Measurements from ENCODE around the gene LEP. TPM values are rescaled to one million over a fixed set of nuclear protein-coding genes. Genes with fewer than 3 reads are reported as not detected.

The LEP gene
- total RNA-seq, 1 experiment from 2014 or later: not detected

DNA sequence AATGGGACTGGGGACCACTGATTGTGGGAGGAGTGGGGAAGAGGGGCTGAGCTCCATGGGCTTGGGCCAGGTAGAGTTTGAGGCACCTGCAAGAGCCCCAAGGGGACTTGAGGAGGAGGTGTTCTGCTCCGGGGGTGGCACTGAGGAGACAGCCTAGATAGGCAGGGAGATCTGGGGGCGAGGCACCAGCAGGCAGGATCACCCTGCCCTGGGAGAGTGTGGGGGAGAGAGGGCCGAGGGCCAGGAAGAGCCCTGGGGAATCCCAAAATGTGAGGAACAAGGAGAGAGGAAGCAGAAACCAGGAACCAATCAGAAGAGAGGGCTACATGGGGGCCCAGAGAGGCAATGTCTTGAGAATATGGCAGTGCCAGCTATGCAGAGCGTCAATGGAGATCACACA, 34.6 kb downstream of the LEP start (continued):
- TF ChIP-seq, protein P1, sequence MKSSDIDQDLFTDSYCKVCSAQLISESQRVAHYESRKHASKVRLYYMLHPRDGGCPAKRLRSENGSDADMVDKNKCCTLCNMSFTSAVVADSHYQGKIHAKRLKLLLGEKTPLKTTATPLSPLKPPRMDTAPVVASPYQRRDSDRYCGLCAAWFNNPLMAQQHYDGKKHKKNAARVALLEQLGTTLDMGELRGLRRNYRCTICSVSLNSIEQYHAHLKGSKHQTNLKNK (CRISPR knock-in tag; IDR thresholded peaks at IDR 0.05): no peak
- TF ChIP-seq TP53 (CRISPR knock-in tag; IDR thresholded peaks at IDR 0.05) (no peak), MLX (CRISPR knock-in tag; IDR thresholded peaks at IDR 0.05) (no peak), NFATC4 (CRISPR knock-in tag; IDR thresholded peaks at IDR 0.05) (no peak), RORB (CRISPR knock-in tag; IDR thresholded peaks at IDR 0.05) (no peak)
- TF ChIP-seq, protein P2, sequence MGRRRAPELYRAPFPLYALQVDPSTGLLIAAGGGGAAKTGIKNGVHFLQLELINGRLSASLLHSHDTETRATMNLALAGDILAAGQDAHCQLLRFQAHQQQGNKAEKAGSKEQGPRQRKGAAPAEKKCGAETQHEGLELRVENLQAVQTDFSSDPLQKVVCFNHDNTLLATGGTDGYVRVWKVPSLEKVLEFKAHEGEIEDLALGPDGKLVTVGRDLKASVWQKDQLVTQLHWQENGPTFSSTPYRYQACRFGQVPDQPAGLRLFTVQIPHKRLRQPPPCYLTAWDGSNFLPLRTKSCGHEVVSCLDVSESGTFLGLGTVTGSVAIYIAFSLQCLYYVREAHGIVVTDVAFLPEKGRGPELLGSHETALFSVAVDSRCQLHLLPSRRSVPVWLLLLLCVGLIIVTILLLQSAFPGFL (CRISPR knock-in tag; IDR thresholded peaks at IDR 0.05; ENCODE audit: borderline replicate concordance): no peak

- ChIA-PET POLR2A (no interaction called here), CTCF (interaction anchor here (0.7 kb wide), 1 partner anchor 14 kb away, joined by 3 read pairs; no protein-coding TSS in a partner anchor)
- DNase-seq (ENCODE audit: low spot score): no peak
- no peak for ATAC-seq
- Mint-ChIP-seq H3K27me3 (ENCODE audit: low read depth) (peaks cover 3% of the 10 kb centered on the region), H3K4me1 (peaks cover 10% of the 10 kb centered on the region), H3K36me3 (peaks cover 28% of the 10 kb centered on the region), H3K4me3 (no peak overlapping the region), H3K27ac (no peak overlapping the region), H3K9me3 (peaks cover 31% of the 10 kb centered on the region)
- TF ChIP-seq, protein P3, sequence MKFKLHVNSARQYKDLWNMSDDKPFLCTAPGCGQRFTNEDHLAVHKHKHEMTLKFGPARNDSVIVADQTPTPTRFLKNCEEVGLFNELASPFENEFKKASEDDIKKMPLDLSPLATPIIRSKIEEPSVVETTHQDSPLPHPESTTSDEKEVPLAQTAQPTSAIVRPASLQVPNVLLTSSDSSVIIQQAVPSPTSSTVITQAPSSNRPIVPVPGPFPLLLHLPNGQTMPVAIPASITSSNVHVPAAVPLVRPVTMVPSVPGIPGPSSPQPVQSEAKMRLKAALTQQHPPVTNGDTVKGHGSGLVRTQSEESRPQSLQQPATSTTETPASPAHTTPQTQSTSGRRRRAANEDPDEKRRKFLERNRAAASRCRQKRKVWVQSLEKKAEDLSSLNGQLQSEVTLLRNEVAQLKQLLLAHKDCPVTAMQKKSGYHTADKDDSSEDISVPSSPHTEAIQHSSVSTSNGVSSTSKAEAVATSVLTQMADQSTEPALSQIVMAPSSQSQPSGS (CRISPR knock-in tag; IDR thresholded peaks at IDR 0.05; ENCODE audit: borderline replicate concordance, low read depth): no peak
- TF ChIP-seq, protein P2 (CRISPR knock-in tag; IDR thresholded peaks at IDR 0.05; ENCODE audit: borderline replicate concordance): no peak
- TF ChIP-seq TP53 (CRISPR knock-in tag; IDR thresholded peaks at IDR 0.05) (no peak), CREB1 (CRISPR knock-in tag; IDR thresholded peaks at IDR 0.05) (no peak), PRDM15 (CRISPR knock-in tag; IDR thresholded peaks at IDR 0.05) (no peak), ZNF263 (CRISPR knock-in tag; IDR thresholded peaks at IDR 0.05; ENCODE audit: low read depth) (no peak), MYBL2 (CRISPR knock-in tag; IDR thresholded peaks at IDR 0.05) (no peak), USF2 (CRISPR knock-in tag; IDR thresholded peaks at IDR 0.05) (no peak), NFE2L1 (CRISPR knock-in tag; IDR thresholded peaks at IDR 0.05) (no peak), PRRX2 (CRISPR knock-in tag; IDR thresholded peaks at IDR 0.05) (no peak), GABPB1 (CRISPR knock-in tag; IDR thresholded peaks at IDR 0.05) (no peak), ATF1 (CRISPR knock-in tag; IDR thresholded peaks at IDR 0.05) (no peak), MLX (CRISPR knock-in tag; IDR thresholded peaks at IDR 0.05) (no peak), ZBTB21 (CRISPR knock-in tag; IDR thresholded peaks at IDR 0.05; ENCODE audit: borderline replicate concordance) (no peak), SMAD3 (CRISPR knock-in tag; IDR thresholded peaks at IDR 0.05; ENCODE audit: borderline replicate concordance) (no peak), FOXJ3 (CRISPR knock-in tag; IDR thresholded peaks at IDR 0.05; ENCODE audit: borderline replicate concordance) (no peak), KAT7 (CRISPR knock-in tag; IDR thresholded peaks at IDR 0.05; ENCODE audit: borderline replicate concordance) (no peak)
- TF ChIP-seq, protein P4, sequence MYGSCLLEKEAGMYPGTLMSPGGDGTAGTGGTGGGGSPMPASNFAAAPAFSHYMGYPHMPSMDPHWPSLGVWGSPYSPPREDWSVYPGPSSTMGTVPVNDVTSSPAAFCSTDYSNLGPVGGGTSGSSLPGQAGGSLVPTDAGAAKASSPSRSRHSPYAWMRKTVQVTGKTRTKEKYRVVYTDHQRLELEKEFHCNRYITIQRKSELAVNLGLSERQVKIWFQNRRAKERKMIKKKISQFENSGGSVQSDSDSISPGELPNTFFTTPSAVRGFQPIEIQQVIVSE (CRISPR knock-in tag; IDR thresholded peaks at IDR 0.05; ENCODE audit: borderline replicate concordance): no peak
- TF ChIP-seq, protein P5, sequence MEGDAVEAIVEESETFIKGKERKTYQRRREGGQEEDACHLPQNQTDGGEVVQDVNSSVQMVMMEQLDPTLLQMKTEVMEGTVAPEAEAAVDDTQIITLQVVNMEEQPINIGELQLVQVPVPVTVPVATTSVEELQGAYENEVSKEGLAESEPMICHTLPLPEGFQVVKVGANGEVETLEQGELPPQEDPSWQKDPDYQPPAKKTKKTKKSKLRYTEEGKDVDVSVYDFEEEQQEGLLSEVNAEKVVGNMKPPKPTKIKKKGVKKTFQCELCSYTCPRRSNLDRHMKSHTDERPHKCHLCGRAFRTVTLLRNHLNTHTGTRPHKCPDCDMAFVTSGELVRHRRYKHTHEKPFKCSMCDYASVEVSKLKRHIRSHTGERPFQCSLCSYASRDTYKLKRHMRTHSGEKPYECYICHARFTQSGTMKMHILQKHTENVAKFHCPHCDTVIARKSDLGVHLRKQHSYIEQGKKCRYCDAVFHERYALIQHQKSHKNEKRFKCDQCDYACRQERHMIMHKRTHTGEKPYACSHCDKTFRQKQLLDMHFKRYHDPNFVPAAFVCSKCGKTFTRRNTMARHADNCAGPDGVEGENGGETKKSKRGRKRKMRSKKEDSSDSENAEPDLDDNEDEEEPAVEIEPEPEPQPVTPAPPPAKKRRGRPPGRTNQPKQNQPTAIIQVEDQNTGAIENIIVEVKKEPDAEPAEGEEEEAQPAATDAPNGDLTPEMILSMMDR (IDR thresholded peaks at IDR 0.05): no peak
These were observed 37.3 kb downstream of the LEP start for GRCh38 chr7:128278366-128278765.

Measured in WTC11 (cell line).